GM23338 (cell line): Measurements from ENCODE around the gene CACNG7. TPM values are rescaled to one million over a fixed set of nuclear protein-coding genes. Genes with fewer than 3 reads are reported as not detected.

Source experiments
- ATAC-seq: fragments of 200-7000 bp; cut with Tn5 transposase; 3 replicates; pipeline ENCODE4 v1.9.1; 2020
- DNase-seq: peaks from one replicate; pipeline ENCODE4 v3.0.0-alpha.2; 2015; ENCODE audit warnings: low spot score
- H2AFZ ChIP-seq: fragments of 200-600 bp; sonication (generic); 2 replicates; pipeline ENCODE4 v1.8.0; 2016; ENCODE audit warnings: antibody characterized with exemption, mild to moderate bottlenecking, moderate library complexity
- H3F3A ChIP-seq: fragments of 200-600 bp; sonication (generic); replicated peaks from 2 replicates; pipeline ENCODE4 v1.8.0; 2017; ENCODE audit warnings: antibody characterized with exemption, mixed run types, low read depth
- H3K27ac ChIP-seq: fragments of 200-600 bp; sonication (generic); 2 replicates; pipeline ENCODE4 v1.6.1; 2016; ENCODE audit warnings: low read depth
- H3K27me3 ChIP-seq: fragments of 200-600 bp; sonication (generic); 2 replicates; pipeline ENCODE4 v1.8.0; 2016; ENCODE audit warnings: mild to moderate bottlenecking, mixed run types, moderate library complexity; ENCODE audit not compliant: insufficient read depth
- H3K36me3 ChIP-seq: fragments of 200-600 bp; sonication (generic); 2 replicates; pipeline ENCODE4 v1.8.0; 2016; ENCODE audit warnings: mild to moderate bottlenecking; ENCODE audit not compliant: insufficient read depth
- H3K4me1 ChIP-seq: fragments of 200-600 bp; sonication (generic); 2 replicates; pipeline ENCODE4 v1.8.0; 2016; ENCODE audit warnings: mild to moderate bottlenecking, moderate library complexity; ENCODE audit not compliant: insufficient read depth
- H3K4me2 ChIP-seq: fragments of 200-600 bp; sonication (generic); 2 replicates; pipeline ENCODE4 v1.7.1; 2017; ENCODE audit warnings: mixed run types
- H3K4me3 ChIP-seq: fragments of 200-600 bp; sonication (generic); 2 replicates; pipeline ENCODE4 v1.6.1; 2016; ENCODE audit warnings: mixed run types
- H3K79me2 ChIP-seq: fragments of 200-600 bp; sonication (generic); replicated peaks from 2 replicates; pipeline ENCODE4 v1.8.0; 2017; ENCODE audit warnings: mild to moderate bottlenecking; ENCODE audit not compliant: insufficient read depth
- H3K9me2 ChIP-seq: fragments of 200-600 bp; sonication (generic); 2 replicates; pipeline ENCODE4 v1.8.0; 2017; ENCODE audit not compliant: insufficient read depth
- H4K20me1 ChIP-seq: fragments of 200-600 bp; sonication (generic); replicated peaks from 2 replicates; pipeline ENCODE4 v1.8.0; 2017; ENCODE audit warnings: mild to moderate bottlenecking; ENCODE audit not compliant: insufficient read depth
- H3K27ac Mint-ChIP-seq: 2 replicates; pipeline ENCODE4 v1.8.0; 2020; ENCODE audit warnings: inconsistent platforms, mild to moderate bottlenecking, moderate library complexity, mixed read lengths
- H3K27me3 Mint-ChIP-seq: 3 replicates; pipeline ENCODE4 v1.8.0; 2022; ENCODE audit warnings: low read depth, mild to moderate bottlenecking, moderate library complexity, mixed read lengths, inconsistent platforms; ENCODE audit not compliant: insufficient read depth, poor library complexity
- H3K36me3 Mint-ChIP-seq: 3 replicates; pipeline ENCODE4 v1.8.0; 2021; ENCODE audit warnings: low read depth, mild to moderate bottlenecking, inconsistent platforms, moderate library complexity, mixed read lengths
- H3K4me1 Mint-ChIP-seq: 3 replicates; pipeline ENCODE4 v1.8.0; 2020; ENCODE audit warnings: mild to moderate bottlenecking, inconsistent platforms, mixed read lengths
- H3K4me3 Mint-ChIP-seq: 3 replicates; pipeline ENCODE4 v1.8.0; 2021; ENCODE audit warnings: moderate library complexity, mild to moderate bottlenecking, inconsistent platforms, mixed read lengths
- H3K9me3 Mint-ChIP-seq: 3 replicates; pipeline ENCODE4 v1.8.0; 2020; ENCODE audit warnings: moderate library complexity, mild to moderate bottlenecking, inconsistent platforms, mixed read lengths
- CTCF ChIP-seq, 2 experiments: fragments of 200-600 bp in 1 of 2; sonication (generic) in 1 of 2; conservative IDR thresholded peaks; 2 replicates each; pipeline versions ENCODE4 v1.5.1 to v1.6.1; 2016 to 2017; ENCODE audit warnings: antibody characterized with exemption in 2 of 2, low read depth in 2 of 2, mild to moderate bottlenecking in 2 of 2, moderate library complexity in 1 of 2
- EZH2 ChIP-seq: fragments of 200-600 bp; sonication (generic); IDR thresholded peaks from one replicate; pipeline ENCODE4 v1.8.0; 2017; ENCODE audit warnings: antibody characterized with exemption, mild to moderate bottlenecking, low read depth; ENCODE audit not compliant: unreplicated experiment
- JUNB ChIP-seq: IDR thresholded peaks from one replicate; pipeline ENCODE4 v1.6.1; 2016; ENCODE audit warnings: antibody characterized with exemption; ENCODE audit not compliant: unreplicated experiment
- NANOG ChIP-seq: IDR thresholded peaks from 2 replicates; pipeline ENCODE4 v1.6.1; 2016; ENCODE audit warnings: antibody characterized with exemption, borderline replicate concordance
- POLR2AphosphoS5 ChIP-seq: IDR thresholded peaks from 2 replicates; pipeline ENCODE4 v1.6.1; 2016; ENCODE audit warnings: antibody characterized with exemption, low read depth
- STAT1 ChIP-seq: IDR thresholded peaks from one replicate; pipeline ENCODE4 v1.6.1; 2016; ENCODE audit warnings: antibody characterized with exemption; ENCODE audit not compliant: unreplicated experiment
- ZNF331 ChIP-seq: fragments of 250-450 bp; sonication (Bioruptor Pico); IDR thresholded peaks from 2 replicates; pipeline ENCODE4 v1.5.0; 2020; ENCODE audit warnings: low read depth, mild to moderate bottlenecking, moderate library complexity
- ZNF462 ChIP-seq: fragments of 250-450 bp; sonication (Bioruptor Pico); IDR thresholded peaks from 2 replicates; pipeline ENCODE4 v1.5.0; 2020; ENCODE audit warnings: mild to moderate bottlenecking, moderate library complexity
- polyA plus RNA-seq: library from polyadenylated mRNA; unstranded; fragments of >200 nt; fragmentation: Nextera tagmentation; extraction: Ambion mirVana; gene quantifications from 2 replicates; pipeline ENCODE4 v1.2.1, GENCODE V29; 2016
- total RNA-seq: library from RNA; depleted of rRNA; stranded (reverse); fragments of >200 nt; shearing (Covaris generic); gene quantifications from 2 replicates; pipeline ENCODE4 v1.2.3, GENCODE V29; 2014

The CACNG7 gene
- total and polyA plus RNA-seq, 2 experiments from 2014 or later, result 9.8 to 15.6 TPM

- H3K9me3 Mint-ChIP-seq, result no peaks in the 10 kb centered on the region
- Histone ChIP-seq H3K79me2 (no peaks in the 10 kb centered on the region), H3F3A (peaks cover 31% of the 10 kb centered on the region), H3K27ac (no peak overlapping the region), H3K27me3 (peaks cover 11% of the 10 kb centered on the region), H4K20me1 (no peaks in the 10 kb centered on the region), H3K4me2 (no peak overlapping the region), H2AFZ (no peak overlapping the region), H3K36me3 (no peaks in the 10 kb centered on the region; the same call in 1 of the 2 replicates), H3K4me1 (peaks cover 33% of the 10 kb centered on the region), H3K9me2 (no peaks in the 10 kb centered on the region), H3K4me3 (no peak overlapping the region)
- ATAC-seq (no peak), DNase-seq (no peak)
- H3K27ac Mint-ChIP-seq, result no peak overlapping the region
- TF ChIP-seq POLR2AphosphoS5 (no peak), STAT1 (no peak), ZNF462 (CRISPR knock-in tag) (no peak), ZNF331 (CRISPR knock-in tag) (no peak), EZH2 (no peak), CTCF (conservative IDR thresholded peaks at IDR 0.05; ENCODE audit: low read depth in 2 of 2) (no peak), NANOG (no peak), JUNB (no peak)
- H3K4me1 Mint-ChIP-seq, result peaks cover 15% of the 10 kb centered on the region
- peaks cover 3% of the 10 kb centered on the region; the same call in 2 of the 3 replicates for H3K36me3 Mint-ChIP-seq
- H3K27me3 Mint-ChIP-seq, result peaks cover 22% of the 10 kb centered on the region
- H3K4me3 Mint-ChIP-seq, result no peak overlapping the region
Measured at GRCh38 chr19:53885036-53885435, 24.0 kb upstream of the CACNG7 start.
